Astrocyte of the spinal cord (primary cell): Measurements from ENCODE around the gene CARD14.

ENCODE experiments used
- DNase-seq: peaks from one replicate; pipeline ENCODE4 v3.0.0; 2011; ENCODE audit warnings: low read depth, low spot score
- H3K4me3 ChIP-seq: 2 replicates; pipeline ENCODE4 v1.5.1; 2011; ENCODE audit warnings: low read depth, mild to moderate bottlenecking, low read length, moderate library complexity
- in situ Hi-C: cut with HindIII; loops from 2 replicates; pipeline ENCODE4 v1.10.0; 2017; ENCODE audit warnings: low sequenced_read_pairs
- TF ChIP-seq, protein P1 (sequence below): IDR thresholded peaks from 2 replicates; pipeline ENCODE4 v1.5.1; 2012; ENCODE audit warnings: low read depth, mild to moderate bottlenecking, low read length, inconsistent platforms

The CARD14 gene

DNA sequence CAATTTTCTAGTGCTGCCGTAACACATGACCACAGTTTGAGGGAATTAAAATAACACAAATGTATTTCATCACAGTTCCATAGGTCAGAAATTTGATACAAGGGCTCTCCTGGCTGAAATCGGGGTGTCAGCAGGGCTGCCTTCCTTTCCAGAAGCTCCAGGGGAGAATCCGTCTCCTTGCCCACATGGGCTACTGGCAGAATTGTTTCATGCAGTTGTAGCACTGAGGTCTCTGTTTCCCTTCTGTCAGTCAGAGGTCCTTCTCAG is 43.4 kb upstream of the CARD14 start:
- TF ChIP-seq, protein P1, sequence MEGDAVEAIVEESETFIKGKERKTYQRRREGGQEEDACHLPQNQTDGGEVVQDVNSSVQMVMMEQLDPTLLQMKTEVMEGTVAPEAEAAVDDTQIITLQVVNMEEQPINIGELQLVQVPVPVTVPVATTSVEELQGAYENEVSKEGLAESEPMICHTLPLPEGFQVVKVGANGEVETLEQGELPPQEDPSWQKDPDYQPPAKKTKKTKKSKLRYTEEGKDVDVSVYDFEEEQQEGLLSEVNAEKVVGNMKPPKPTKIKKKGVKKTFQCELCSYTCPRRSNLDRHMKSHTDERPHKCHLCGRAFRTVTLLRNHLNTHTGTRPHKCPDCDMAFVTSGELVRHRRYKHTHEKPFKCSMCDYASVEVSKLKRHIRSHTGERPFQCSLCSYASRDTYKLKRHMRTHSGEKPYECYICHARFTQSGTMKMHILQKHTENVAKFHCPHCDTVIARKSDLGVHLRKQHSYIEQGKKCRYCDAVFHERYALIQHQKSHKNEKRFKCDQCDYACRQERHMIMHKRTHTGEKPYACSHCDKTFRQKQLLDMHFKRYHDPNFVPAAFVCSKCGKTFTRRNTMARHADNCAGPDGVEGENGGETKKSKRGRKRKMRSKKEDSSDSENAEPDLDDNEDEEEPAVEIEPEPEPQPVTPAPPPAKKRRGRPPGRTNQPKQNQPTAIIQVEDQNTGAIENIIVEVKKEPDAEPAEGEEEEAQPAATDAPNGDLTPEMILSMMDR = no peak
- in situ Hi-C loops = no loop called here
- no peak for DNase-seq
- H3K4me3 ChIP-seq = no peak overlapping the region

DNA sequence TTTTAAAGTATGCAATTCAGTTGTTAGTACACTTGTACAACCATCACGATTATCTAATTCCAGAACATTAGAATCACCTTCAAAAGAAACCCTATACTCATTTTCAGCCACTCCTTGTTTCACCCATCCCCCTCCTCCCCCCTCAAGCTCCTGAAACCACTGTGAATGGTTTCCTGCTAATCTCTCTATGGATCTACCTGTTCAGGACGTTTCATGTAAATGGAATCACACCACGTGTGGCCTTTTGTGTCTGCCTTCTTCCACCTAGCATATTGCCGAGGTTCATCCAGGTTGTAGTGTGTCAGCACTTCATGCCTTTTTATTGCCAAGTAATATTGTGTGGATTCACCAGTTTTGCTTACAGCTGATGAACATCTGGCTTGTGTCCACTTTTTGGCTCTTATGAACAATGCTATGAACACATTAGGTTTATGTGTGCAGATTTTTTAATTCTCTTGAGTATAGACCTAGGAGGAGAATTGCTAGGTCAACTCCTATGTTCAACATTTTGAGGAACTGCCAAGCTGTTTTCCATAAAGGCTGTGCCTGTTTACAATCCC is 40.7 kb upstream of the CARD14 start:
- in situ Hi-C loops = no loop called here
- DNase-seq = no peak
- TF ChIP-seq, protein P1 = no peak
- H3K4me3 ChIP-seq = no peak overlapping the region

DNA sequence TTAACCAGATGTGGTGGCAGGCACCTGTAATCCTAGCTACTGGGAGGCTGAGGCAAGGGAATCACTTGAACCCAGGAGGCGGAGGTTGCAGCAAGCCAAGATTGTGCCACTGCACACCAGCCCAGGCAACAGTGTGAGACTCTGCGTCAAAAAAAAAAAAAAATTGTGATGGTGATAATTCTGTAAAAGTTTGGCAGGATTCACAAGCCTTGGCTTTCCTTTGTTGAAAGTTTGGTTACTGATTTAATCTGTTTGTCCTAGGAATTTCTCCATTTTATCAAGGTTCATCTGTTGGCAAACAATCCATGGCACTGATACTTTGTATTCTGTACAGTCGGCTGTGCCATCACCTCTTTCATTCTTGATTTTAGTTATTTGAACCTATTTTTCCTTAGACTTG is 38.8 kb upstream of the CARD14 start:
- H3K4me3 ChIP-seq = no peak overlapping the region
- TF ChIP-seq, protein P1 = no peak
- in situ Hi-C loops = no loop called here
- no peak for DNase-seq

DNA sequence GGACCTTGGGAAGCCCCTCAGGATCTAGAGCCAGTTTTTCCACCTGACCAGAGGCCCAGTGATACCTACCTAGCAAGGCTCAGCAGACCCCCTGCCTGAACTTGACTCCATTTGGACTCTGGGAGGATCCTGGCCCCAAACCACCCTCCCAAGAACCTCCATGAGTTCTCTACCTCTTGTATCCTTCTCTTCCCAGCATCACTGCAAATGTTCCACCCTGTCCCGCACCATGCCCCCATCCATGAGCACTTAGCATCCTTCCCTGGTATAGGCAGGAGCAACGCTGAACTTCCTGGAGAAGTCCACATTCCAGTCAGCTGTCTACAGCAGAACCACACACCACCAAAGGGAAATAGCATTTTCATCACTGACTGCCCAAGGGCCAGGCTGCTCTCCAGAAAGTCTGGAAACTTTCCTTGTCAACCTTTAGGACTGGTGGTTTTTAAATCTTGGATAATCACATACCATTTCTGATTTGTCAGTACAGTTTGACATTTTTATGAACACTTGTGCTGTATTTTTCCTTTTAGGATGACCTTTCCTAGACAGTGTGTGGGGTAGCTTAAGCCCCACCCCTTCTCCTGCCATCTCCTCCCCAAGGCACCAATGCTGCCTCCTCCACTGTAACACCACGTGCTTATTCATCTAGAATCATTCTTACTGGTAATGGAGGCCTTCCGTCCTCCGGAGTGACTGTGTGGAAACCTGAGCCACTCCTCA is 36.8 kb upstream of the CARD14 start:
- H3K4me3 ChIP-seq = no peak overlapping the region
- in situ Hi-C loops = no loop called here
- TF ChIP-seq, protein P1 = no peak
- no peak for DNase-seq

DNA sequence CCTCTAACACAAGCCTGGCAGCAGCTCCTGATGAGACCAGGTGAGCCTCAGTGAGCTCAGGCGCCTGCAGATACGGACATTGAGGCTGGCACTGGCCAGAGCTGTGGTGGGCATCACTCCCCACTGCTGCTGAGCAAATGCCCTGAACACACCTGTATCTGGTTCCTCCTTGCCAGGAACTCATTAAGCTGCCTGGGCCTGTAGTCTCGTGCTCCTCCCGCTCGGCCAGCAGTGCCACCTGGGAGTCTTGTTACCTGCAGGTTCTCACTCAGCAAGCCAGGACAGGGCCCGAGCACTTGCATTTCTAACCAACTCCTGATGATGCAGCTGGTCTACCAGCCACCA is 36.2 kb upstream of the CARD14 start:
- in situ Hi-C loops = no loop called here
- no peak for DNase-seq
- no peak overlapping the region for H3K4me3 ChIP-seq
- TF ChIP-seq, protein P1 = no peak

DNA sequence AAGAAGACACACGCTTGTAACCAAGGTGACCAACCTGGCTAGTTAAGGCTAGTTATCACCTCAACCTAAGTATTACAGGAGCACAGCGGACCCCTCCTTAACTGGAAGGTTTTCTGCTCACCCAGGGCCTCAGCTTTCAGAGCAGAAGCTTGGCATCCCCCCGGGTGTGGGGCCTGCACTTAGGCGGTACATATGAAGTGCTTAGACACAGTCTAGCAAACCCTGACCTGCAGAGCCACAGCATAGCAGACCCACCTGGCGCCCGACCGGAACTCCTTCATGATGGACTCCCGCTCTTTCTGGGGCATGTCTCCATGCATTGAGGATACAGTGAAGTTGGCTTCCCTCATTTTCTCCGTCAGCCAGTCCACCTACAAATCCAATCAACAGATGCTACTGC is 32.7 kb upstream of the CARD14 start:
- TF ChIP-seq, protein P1 = no peak
- no peak overlapping the region for H3K4me3 ChIP-seq
- DNase-seq = no peak
- in situ Hi-C loops = no loop called here
